ENCODE results near the gene PAPPA2. TPM values are rescaled to one million over a fixed set of nuclear protein-coding genes. Genes with fewer than 3 reads are reported as not detected.

Gene PAPPA2
- total and polyA plus RNA-seq, 9 of the 15 experiments (the other 6 are each of a cell fraction or from before 2014, with no cell fraction given), result 0.01 to 0.15 (median 0.05) TPM; not detected in 2

GRCh38 chr1:176864211-176864610 lies 401.2 kb downstream of the PAPPA2 start:
- no peak overlapping the region for H3K4me2 ChIP-seq (ENCODE audit: insufficient read depth, low read length)
- H3K27me3 ChIP-seq (ENCODE audit: control insufficient read depth in 2 of 2, insufficient read depth in 2 of 2, low read length in 2 of 2), result no peaks in the 10 kb centered on the region
- H2AFZ ChIP-seq (ENCODE audit: low read depth, low read length), result peak overlapping the region; percentile 70
- WGBS (ENCODE audit: insufficient coverage, low coverage, missing lambda C conversion rate), result 50% methylated on average over 9 of the region's 9 CpGs
- no peak for FAIRE-seq
- no peaks in the 10 kb centered on the region for H4K20me1 ChIP-seq (replicated peaks; ENCODE audit: control insufficient read depth, insufficient read depth, low read length)
- peak in 1 of 4 experiments; percentile 34 for DNase-seq (ENCODE audit: extremely low read depth in 1 of 4, low spot score in 3 of 4)
- TF ChIP-seq HNRNPLL (IDR thresholded peaks at IDR 0.05; ENCODE audit: low read depth, low read length, poor library complexity, severe bottlenecking) (peak; percentile 62), ZFP1 (CRISPR knock-in tag; IDR thresholded peaks at IDR 0.05) (no peak)
- ATAC-seq, result peak; percentile 59
- BruUV-seq (replicated peaks), result no TSS peak
- no peaks in the 10 kb centered on the region for H3K9me1 ChIP-seq (ENCODE audit: control insufficient read depth, insufficient read depth, low read length)
- peaks cover 4 to 6% of the 10 kb centered on the region in 2 experiments; a peak in 3 of 5 replicates for H3K4me1 ChIP-seq (replicated peaks in 1 of 2; ENCODE audit: control insufficient read depth in 2 of 2, insufficient read depth in 2 of 2, low read length in 2 of 2)
- H3K9ac ChIP-seq (ENCODE audit: insufficient read depth in 1 of 2, low read depth in 2 of 2, low read length in 2 of 2), result no peak overlapping the region
- no peak overlapping the region for H3K4me3 ChIP-seq
- ChIA-PET CTCF (ENCODE audit: low intra/inter-chr PET ratio) (no interaction called here), POLR2A (interaction anchor here (0.6 to 1.4 kb wide), 3 partner anchors 9 to 78 kb away, joined by 3 to 4 read pairs (median 3); no protein-coding TSS in a partner anchor)
- no peaks in the 10 kb centered on the region for H3K79me2 ChIP-seq (ENCODE audit: control insufficient read depth, insufficient read depth, low read length)
- H3K9me3 ChIP-seq (replicated peaks; ENCODE audit: control insufficient read depth, insufficient read depth, low read depth, low read length), result no peaks in the 10 kb centered on the region
- no peaks in the 10 kb centered on the region for H3K36me3 ChIP-seq (ENCODE audit: control insufficient read depth, insufficient read depth, low read length)
- in situ Hi-C loops (cut with MboI) (no loop called here), intact Hi-C loops (cut with micrococcal nuclease) (no loop called here)
- H3K27ac ChIP-seq (ENCODE audit: extremely low read depth, low read depth, low read length), result no peak overlapping the region

DNA sequence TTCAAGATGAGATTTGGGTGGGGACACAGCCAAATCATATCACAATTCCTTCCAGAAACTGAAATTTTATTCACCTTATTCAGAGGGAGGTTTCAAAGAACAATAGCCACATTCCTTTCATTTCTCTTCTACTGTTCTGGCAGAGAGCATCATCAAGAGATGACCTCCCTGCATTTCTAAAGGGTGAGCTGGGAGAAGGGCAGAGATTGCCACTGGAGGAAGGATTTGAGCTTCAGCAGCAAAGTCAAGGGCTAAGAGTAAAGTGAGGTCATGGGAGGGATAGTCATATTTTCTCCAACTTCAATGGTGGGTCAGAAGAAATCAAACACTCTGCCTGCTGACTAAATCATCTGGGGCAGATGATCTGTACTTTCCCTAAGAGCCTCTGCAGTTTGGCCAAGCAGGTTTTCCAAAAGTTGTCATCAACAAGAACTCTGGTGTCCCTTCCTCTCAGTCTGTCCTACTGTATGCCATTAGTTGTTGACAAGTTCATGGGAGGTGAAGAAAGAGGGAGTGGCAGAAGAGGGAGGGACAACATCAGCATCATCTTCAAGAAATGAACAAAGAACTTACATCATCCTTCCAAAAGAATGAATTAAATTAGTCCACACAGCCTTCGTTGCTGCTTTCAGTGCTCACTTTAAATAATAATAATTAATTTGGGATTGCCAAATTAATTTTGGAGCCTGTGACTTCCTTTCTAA lies 403.2 kb downstream of the PAPPA2 start:
- CTCF ChIA-PET (ENCODE audit: low intra/inter-chr PET ratio), result no interaction called here
- Histone ChIP-seq H3K9me3 (replicated peaks; ENCODE audit: control insufficient read depth, insufficient read depth, low read depth, low read length) (no peaks in the 10 kb centered on the region), H4K20me1 (replicated peaks; ENCODE audit: control insufficient read depth, insufficient read depth, low read length) (no peaks in the 10 kb centered on the region), H3K79me2 (ENCODE audit: control insufficient read depth, insufficient read depth, low read length) (no peaks in the 10 kb centered on the region), H3K4me1 (replicated peaks in 1 of 2; ENCODE audit: control insufficient read depth in 2 of 2, insufficient read depth in 2 of 2, low read length in 2 of 2) (peaks cover 6% of the 10 kb centered on the region in 2 experiments; a peak in 3 of 5 replicates), H3K27ac (ENCODE audit: extremely low read depth, low read depth, low read length) (no peak overlapping the region), H3K36me3 (ENCODE audit: control insufficient read depth, insufficient read depth, low read length) (no peaks in the 10 kb centered on the region), H3K9me1 (ENCODE audit: control insufficient read depth, insufficient read depth, low read length) (no peaks in the 10 kb centered on the region), H3K4me3 (no peak overlapping the region), H3K27me3 (ENCODE audit: control insufficient read depth in 2 of 2, insufficient read depth in 2 of 2, low read length in 2 of 2) (no peaks in the 10 kb centered on the region), H3K9ac (ENCODE audit: insufficient read depth in 1 of 2, low read depth in 2 of 2, low read length in 2 of 2) (no peak overlapping the region), H2AFZ (ENCODE audit: low read depth, low read length) (no peak overlapping the region), H3K4me2 (ENCODE audit: insufficient read depth, low read length) (no peak overlapping the region)
- in situ Hi-C loops (cut with MboI) (no loop called here), intact Hi-C loops (cut with micrococcal nuclease) (no loop called here)
- TF ChIP-seq, protein P1, sequence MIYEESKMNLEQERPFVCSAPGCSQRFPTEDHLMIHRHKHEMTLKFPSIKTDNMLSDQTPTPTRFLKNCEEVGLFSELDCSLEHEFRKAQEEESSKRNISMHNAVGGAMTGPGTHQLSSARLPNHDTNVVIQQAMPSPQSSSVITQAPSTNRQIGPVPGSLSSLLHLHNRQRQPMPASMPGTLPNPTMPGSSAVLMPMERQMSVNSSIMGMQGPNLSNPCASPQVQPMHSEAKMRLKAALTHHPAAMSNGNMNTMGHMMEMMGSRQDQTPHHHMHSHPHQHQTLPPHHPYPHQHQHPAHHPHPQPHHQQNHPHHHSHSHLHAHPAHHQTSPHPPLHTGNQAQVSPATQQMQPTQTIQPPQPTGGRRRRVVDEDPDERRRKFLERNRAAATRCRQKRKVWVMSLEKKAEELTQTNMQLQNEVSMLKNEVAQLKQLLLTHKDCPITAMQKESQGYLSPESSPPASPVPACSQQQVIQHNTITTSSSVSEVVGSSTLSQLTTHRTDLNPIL (CRISPR knock-in tag; IDR thresholded peaks at IDR 0.05), result no peak
- TF ChIP-seq SMARCA4 (IDR thresholded peaks at IDR 0.05), result no peak
- no peak for TF ChIP-seq TBP (optimal IDR thresholded peaks at IDR 0.05; ENCODE audit: low read depth, low read length)
- TF ChIP-seq DACH1 (IDR thresholded peaks at IDR 0.05; ENCODE audit: partially characterized antibody), result no peak
- no peak for TF ChIP-seq JUND (IDR thresholded peaks at IDR 0.05; ENCODE audit: borderline replicate concordance, low read depth, low read length)
- no peak for TF ChIP-seq JUND (tag; IDR thresholded peaks at IDR 0.05; ENCODE audit: borderline replicate concordance, low read depth, low read length)
- no TSS peak for BruUV-seq (replicated peaks)
- 14% methylated on average over 1 of the region's 1 CpG for WGBS (ENCODE audit: insufficient coverage, low coverage, missing lambda C conversion rate)
- DNase-seq (ENCODE audit: extremely low read depth in 1 of 4, low spot score in 3 of 4), result no peak
- ATAC-seq, result no peak
- no peak for FAIRE-seq
- POLR2A ChIA-PET, result interaction anchor here (0.6 kb wide), 1 partner anchor 13 kb away, joined by 3 read pairs; no protein-coding TSS in a partner anchor
